Right lobe of liver (tissue), 6 donors: ENCODE data around the gene ERCC8. TPM values are rescaled to one million over a fixed set of nuclear protein-coding genes. Genes with fewer than 3 reads are reported as not detected.

Experiments
- ATAC-seq, 4 donors: fragments of 200-7000 bp; cut with Tn5 transposase; one replicate each; pipeline ENCODE4 v1.9.1; 2020; ENCODE audit warnings: mild to moderate bottlenecking in 4 of 4, moderate library complexity in 4 of 4
- DNase-seq, 3 donors: peaks; one replicate each; pipeline ENCODE4 v3.0.0-alpha.2; 2020
- H3K27ac ChIP-seq, 3 donors: fragments of 200-600 bp; one replicate each; pipeline ENCODE4 v1.8.0; 2022
- H3K27me3 ChIP-seq, 2 donors: fragments of 200-600 bp; one replicate each; pipeline ENCODE4 v1.8.0; 2022
- H3K36me3 ChIP-seq, 4 donors: fragments of 200-600 bp; sonication (generic) in 1 of 4; one replicate each; pipeline versions ENCODE4 v1.5.1 to v1.8.0; 2017 to 2022; ENCODE audit warnings: control low read depth in 1 of 4
- H3K4me1 ChIP-seq, 4 donors: fragments of 200-600 bp; sonication (generic) in 1 of 4; one replicate each; pipeline versions ENCODE4 v1.5.1 to v1.8.0; 2017 to 2022; ENCODE audit warnings: control low read depth in 1 of 4
- H3K4me3 ChIP-seq, 3 donors: fragments of 200-600 bp; one replicate each; pipeline ENCODE4 v1.8.0; 2022
- H3K9me3 ChIP-seq, 4 donors: fragments of 200-600 bp; sonication (generic) in 1 of 4; one replicate each; pipeline versions ENCODE4 v1.5.1 to v1.8.0; 2017 to 2022; ENCODE audit warnings: control low read depth in 1 of 4
- POLR2A ChIP-seq: fragments of 450-650 bp; IDR thresholded peaks from one replicate; pipeline ENCODE4 v1.6.1; 2017; ENCODE audit warnings: antibody characterized with exemption, mild to moderate bottlenecking
- WGBS: methylation state at CpG from one replicate; pipeline ENCODE4 v1.1.6; 2018; ENCODE audit warnings: low coverage, low lambda C conversion rate; ENCODE audit not compliant: insufficient coverage; ENCODE audit errors: missing lambda C conversion rate; 5-methylcytosine and 5-hydroxymethylcytosine counted together
- intact Hi-C, 2 donors: fragments of 100-400 bp; cut with DNase I; formaldehyde crosslinking; loops; one replicate each; pipeline versions ENCODE4 v1.11.2 to v1.14.1; 2022
- total RNA-seq, 6 experiments: library from RNA; depleted of rRNA in 2 of 6; stranded (reverse); fragments of >200 nt in 2 of 6; fragmentation: NEBNext Ultra II Directional in 3 of 6; extraction: Animal tissue kit (Norgen Biotek cat#: 25700) in 3 of 6; gene quantifications; one replicate each; pipeline versions ENCODE4 v1.1.0 to v1.2.4, GENCODE V29; 2016 to 2023
- TF ChIP-seq, protein P1 (sequence below), 4 donors: fragments of 200-600 bp in 3 of 4; fragments of 450-650 bp in 1 of 4; IDR thresholded peaks; one replicate each; pipeline versions ENCODE4 v1.5.1 to v1.8.0; 2016 to 2022; ENCODE audit warnings: antibody characterized with exemption in 4 of 4, mild to moderate bottlenecking in 2 of 4
- donor health status: DM: no; HTN: yes; CAD: no.
- donor health status: DM: no; HTN: no; CAD: no.
- donor health status: DM: no; HTN: no; CAD: no.
- donor health status: DM: no; HTN: yes; CAD: no.
- donor health status: DM: no; HTN: yes; CAD: no.

Gene ERCC8
- total RNA-seq, 6 experiments from 2014 or later, result 4.0 to 10.7 (median 4.5) TPM

DNA sequence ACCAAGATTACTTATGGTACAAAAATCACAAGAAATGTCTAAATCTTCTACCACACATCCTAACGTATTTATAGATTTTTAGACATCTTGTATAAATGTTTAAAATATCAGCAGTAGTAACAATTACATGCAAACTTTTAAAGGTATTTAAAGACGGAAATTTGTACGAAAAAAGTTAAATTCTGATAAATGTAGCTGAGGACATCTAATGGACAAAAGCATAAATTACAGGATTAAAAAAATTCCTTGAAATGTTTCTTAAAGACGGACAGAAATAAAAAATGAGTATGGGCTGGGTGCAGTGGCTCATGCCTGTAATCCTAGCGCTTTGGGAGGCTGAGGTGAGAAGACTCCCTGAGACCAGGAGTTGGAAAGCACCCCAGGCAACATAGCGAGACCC is 15.8 kb downstream of the ERCC8 start:
- H3K36me3 ChIP-seq, result peaks cover 0 to 2% (median 0%) of the 10 kb centered on the region in 4 donors
- 77% methylated on average over 5 of the region's 6 CpGs for WGBS
- H3K4me3 ChIP-seq, result no peak overlapping the region
- ATAC-seq (no peak), DNase-seq (no peak)
- TF ChIP-seq, protein P1, sequence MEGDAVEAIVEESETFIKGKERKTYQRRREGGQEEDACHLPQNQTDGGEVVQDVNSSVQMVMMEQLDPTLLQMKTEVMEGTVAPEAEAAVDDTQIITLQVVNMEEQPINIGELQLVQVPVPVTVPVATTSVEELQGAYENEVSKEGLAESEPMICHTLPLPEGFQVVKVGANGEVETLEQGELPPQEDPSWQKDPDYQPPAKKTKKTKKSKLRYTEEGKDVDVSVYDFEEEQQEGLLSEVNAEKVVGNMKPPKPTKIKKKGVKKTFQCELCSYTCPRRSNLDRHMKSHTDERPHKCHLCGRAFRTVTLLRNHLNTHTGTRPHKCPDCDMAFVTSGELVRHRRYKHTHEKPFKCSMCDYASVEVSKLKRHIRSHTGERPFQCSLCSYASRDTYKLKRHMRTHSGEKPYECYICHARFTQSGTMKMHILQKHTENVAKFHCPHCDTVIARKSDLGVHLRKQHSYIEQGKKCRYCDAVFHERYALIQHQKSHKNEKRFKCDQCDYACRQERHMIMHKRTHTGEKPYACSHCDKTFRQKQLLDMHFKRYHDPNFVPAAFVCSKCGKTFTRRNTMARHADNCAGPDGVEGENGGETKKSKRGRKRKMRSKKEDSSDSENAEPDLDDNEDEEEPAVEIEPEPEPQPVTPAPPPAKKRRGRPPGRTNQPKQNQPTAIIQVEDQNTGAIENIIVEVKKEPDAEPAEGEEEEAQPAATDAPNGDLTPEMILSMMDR (IDR thresholded peaks at IDR 0.05), result peak in 3 of 4 donors; percentile 17 to 33 (median 20)
- TF ChIP-seq POLR2A, result no peak
- H3K27me3 ChIP-seq, result no peaks in the 10 kb centered on the region
- no peaks in the 10 kb centered on the region for H3K9me3 ChIP-seq
- H3K4me1 ChIP-seq, result peaks cover 0 to 8% (median 0%) of the 10 kb centered on the region in 4 donors
- intact Hi-C loops, result no loop called here
- H3K27ac ChIP-seq, result no peak overlapping the region

DNA sequence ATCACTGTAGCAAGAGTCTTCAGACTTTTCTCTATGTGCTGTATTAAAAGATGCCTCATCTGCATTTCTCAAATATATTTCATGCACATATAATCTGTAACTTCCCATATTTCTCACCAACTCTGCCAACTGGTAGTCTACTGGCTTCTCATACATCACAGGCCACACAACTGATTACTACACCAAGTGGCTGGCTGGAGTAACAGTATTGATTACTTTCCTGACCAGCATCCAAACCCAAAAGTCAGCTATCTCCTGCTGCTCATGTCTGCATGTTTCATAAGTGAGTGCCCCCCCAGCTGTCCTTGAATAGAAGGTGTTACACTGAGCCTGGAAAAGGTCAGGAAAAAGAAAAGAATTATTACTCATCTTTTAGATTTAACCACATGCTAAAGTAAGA is 17.4 kb downstream of the ERCC8 start:
- peaks cover 0 to 4% (median 0%) of the 10 kb centered on the region in 4 donors for H3K36me3 ChIP-seq
- no peak overlapping the region for H3K4me3 ChIP-seq
- no peaks in the 10 kb centered on the region for H3K27me3 ChIP-seq
- peak in 1 of 3 donors; percentile 49 for DNase-seq
- intact Hi-C loops, result no loop called here
- H3K9me3 ChIP-seq, result no peaks in the 10 kb centered on the region
- TF ChIP-seq, protein P1 (IDR thresholded peaks at IDR 0.05), result no peak
- no peak for TF ChIP-seq POLR2A
- peaks cover 0 to 8% (median 0%) of the 10 kb centered on the region in 4 donors for H3K4me1 ChIP-seq
- peak; percentile 70 to 97 (median 83) for ATAC-seq
- H3K27ac ChIP-seq, result no peak overlapping the region

DNA sequence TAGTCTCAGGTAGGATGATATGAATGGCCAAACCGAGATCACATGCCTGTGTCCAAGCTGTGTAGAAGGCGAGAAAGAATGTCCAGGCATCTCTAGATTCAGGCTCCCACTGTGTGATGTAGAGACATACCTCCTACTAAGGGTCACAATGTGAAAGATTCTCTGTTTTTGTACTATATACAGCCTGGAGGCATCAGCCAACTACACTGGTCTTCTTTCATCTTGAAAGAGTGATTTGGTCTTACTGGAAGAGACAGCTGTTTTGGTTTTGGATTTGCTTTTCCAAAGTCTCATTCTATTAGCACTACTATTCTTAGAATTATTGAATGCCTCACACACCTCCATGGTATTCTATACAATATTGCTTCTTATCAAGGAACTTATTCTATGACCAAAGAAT is 26.4 kb downstream of the ERCC8 start:
- TF ChIP-seq POLR2A, result no peak
- TF ChIP-seq, protein P1 (IDR thresholded peaks at IDR 0.05), result no peak
- no peak for DNase-seq
- Histone ChIP-seq H3K9me3 (no peaks in the 10 kb centered on the region), H3K36me3 (no peaks in the 10 kb centered on the region), H3K27ac (no peak overlapping the region), H3K27me3 (no peaks in the 10 kb centered on the region), H3K4me3 (no peak overlapping the region), H3K4me1 (no peaks in the 10 kb centered on the region)
- intact Hi-C loops, result no loop called here
- 93% methylated on average over 2 of the region's 2 CpGs for WGBS
- no peak for ATAC-seq

DNA sequence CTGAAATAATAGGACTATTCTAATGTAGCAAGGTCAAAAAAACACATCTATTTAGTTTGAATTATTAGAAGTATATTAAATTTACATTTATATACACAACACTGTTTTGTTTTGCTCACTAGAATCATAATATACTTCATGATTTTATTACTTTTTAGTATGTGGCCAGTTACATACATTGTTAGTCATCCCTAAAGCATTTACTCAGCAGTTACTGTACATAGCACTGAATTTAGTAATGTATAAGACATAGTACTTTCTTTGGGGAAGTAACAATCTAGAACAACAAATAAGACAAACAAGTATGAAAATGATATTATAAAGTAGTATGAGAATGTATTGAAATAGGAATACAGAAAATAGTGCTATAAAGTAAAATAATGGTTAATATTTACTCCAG is 28.2 kb downstream of the ERCC8 start:
- Histone ChIP-seq H3K27me3 (no peaks in the 10 kb centered on the region), H3K9me3 (no peaks in the 10 kb centered on the region), H3K4me1 (no peaks in the 10 kb centered on the region), H3K27ac (no peak overlapping the region), H3K36me3 (no peaks in the 10 kb centered on the region), H3K4me3 (no peak overlapping the region)
- DNase-seq (no peak), ATAC-seq (no peak)
- intact Hi-C loops, result no loop called here
- TF ChIP-seq POLR2A, result no peak
- TF ChIP-seq, protein P1 (IDR thresholded peaks at IDR 0.05), result no peak

DNA sequence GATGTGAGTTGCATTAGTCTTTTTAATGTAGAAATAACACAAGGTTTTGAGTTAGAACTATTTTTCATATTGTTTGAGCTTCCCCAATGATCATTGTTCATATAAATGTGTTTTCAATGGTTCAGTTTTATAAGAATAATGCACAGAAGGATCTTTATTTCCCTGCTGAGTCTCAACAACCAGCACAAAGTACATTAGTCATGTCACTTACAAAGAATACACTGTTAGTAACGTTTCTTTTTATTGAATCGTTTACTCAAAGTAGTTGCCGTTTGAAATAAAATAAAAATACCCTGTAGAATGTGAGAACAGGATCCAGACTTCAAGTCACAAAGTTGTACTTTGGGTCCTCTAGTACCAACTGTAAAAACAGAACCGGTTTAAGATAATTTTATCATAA is 41.5 kb downstream of the ERCC8 start:
- intact Hi-C loops, result no loop called here
- Histone ChIP-seq H3K4me3 (no peak overlapping the region), H3K36me3 (no peaks in the 10 kb centered on the region), H3K27me3 (no peaks in the 10 kb centered on the region), H3K4me1 (no peaks in the 10 kb centered on the region), H3K9me3 (no peaks in the 10 kb centered on the region), H3K27ac (no peak overlapping the region)
- DNase-seq, result no peak
- TF ChIP-seq, protein P1 (IDR thresholded peaks at IDR 0.05), result no peak
- TF ChIP-seq POLR2A, result no peak
- 78% methylated on average over 4 of the region's 4 CpGs for WGBS
- no peak for ATAC-seq
